ENCODE results near the gene RDH8. TPM values are rescaled to one million over a fixed set of nuclear protein-coding genes. Genes with fewer than 3 reads are reported as not detected.

Gene RDH8
- total and polyA plus RNA-seq, 8 donors: not detected

DNA sequence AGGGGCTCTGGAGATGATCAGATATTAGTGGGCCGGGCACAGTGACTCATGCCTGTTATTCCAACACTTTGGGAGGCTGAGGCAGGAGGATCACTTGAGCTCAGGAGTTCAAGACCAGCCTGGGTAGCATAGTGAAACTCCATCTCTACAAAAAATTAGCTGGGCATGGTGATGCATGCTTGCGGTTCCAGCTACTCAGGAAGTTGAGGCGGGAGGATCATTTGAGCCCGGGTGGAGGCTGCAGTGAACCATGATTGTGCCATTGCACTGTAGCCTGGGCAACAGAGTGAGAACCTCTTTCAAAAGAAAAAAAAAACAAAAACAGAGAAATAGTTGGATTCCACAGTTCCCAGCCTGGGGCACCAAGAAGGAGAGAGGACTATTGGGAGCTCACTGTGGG is 54.9 kb downstream of the RDH8 start:
- intact Hi-C loops (cut with DNase I): no loop called here
- no peak overlapping the region for H3K4me3 ChIP-seq
- DNase-seq (no peak), ATAC-seq (no peak)
- H3K27me3 ChIP-seq: peaks cover 0 to 17% of the 10 kb centered on the region in 2 donors
- H3K36me3 ChIP-seq: no peaks in the 10 kb centered on the region
- H3K9me3 ChIP-seq: peaks cover 0 to 1% of the 10 kb centered on the region in 2 donors
- TF ChIP-seq, protein P1, sequence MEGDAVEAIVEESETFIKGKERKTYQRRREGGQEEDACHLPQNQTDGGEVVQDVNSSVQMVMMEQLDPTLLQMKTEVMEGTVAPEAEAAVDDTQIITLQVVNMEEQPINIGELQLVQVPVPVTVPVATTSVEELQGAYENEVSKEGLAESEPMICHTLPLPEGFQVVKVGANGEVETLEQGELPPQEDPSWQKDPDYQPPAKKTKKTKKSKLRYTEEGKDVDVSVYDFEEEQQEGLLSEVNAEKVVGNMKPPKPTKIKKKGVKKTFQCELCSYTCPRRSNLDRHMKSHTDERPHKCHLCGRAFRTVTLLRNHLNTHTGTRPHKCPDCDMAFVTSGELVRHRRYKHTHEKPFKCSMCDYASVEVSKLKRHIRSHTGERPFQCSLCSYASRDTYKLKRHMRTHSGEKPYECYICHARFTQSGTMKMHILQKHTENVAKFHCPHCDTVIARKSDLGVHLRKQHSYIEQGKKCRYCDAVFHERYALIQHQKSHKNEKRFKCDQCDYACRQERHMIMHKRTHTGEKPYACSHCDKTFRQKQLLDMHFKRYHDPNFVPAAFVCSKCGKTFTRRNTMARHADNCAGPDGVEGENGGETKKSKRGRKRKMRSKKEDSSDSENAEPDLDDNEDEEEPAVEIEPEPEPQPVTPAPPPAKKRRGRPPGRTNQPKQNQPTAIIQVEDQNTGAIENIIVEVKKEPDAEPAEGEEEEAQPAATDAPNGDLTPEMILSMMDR (IDR thresholded peaks at IDR 0.05): no peak
- H3K27ac ChIP-seq: no peak overlapping the region
- no peaks in the 10 kb centered on the region for H3K4me1 ChIP-seq

DNA sequence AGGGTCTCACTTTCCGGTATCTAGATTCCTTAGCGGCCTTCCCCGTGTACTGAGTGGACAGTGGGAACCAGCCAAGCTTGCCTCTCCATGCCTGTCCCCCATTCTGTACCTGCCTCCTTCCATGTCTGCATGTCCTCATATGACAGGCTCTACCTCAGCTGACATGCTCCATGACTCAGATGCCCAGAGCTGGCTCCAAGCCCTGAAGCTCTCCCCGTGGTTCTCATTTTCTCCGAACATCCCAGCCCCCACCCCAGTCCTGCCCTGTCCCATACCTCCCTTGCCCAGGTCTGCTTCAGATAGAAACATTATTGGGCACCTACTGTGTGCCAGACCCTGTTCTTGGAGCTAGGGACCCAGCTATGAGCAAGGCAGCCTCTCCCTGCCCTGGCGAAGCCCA is 55.8 kb downstream of the RDH8 start:
- intact Hi-C loops (cut with DNase I): no loop called here
- H3K9me3 ChIP-seq: peaks cover 0 to 8% of the 10 kb centered on the region in 2 donors
- H3K4me1 ChIP-seq: no peaks in the 10 kb centered on the region
- H3K27me3 ChIP-seq: peaks cover 0 to 14% of the 10 kb centered on the region in 2 donors
- no peak overlapping the region for H3K4me3 ChIP-seq
- H3K36me3 ChIP-seq: no peaks in the 10 kb centered on the region
- no peak for DNase-seq
- no peak overlapping the region for H3K27ac ChIP-seq
- no peak for ATAC-seq
- TF ChIP-seq, protein P1 (IDR thresholded peaks at IDR 0.05): no peak

DNA sequence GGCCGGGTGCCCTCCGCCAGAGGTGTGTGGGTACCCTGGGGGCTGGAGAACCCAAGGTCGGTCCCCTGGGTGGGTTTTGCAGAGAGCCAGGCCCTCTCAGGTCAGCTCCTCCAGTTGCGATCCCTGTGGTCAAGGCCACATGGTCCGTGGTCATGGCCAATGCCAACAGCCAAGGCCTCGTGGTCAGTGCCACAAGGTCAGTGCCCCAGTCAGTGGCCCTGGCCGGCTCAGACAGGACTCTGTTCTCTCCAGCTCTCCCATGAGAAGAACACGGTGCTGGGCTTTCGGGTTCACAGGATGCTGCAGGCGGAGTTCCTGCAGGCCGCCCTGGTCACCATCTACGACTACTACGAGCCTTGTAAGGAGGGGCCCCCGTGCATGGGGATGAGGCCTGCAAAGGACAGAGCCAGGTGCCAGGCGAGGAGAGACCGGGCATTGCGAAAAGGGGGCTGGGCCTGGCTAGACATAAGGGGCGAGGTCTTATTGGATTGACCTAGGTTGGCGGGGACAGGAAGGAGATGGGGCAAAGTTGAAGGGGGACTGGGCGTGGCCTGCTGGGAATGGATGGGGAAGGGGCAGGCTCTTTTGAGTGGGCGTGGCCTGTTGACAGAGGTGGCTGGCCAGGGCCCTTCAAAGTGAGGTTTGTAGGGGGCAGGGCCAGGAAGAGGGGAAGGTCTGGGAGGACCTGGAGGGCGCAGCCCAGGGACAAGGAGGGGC is 57.6 kb downstream of the RDH8 start:
- no peaks in the 10 kb centered on the region for H3K36me3 ChIP-seq
- no peak overlapping the region for H3K27ac ChIP-seq
- TF ChIP-seq, protein P1 (IDR thresholded peaks at IDR 0.05): no peak
- no peak overlapping the region for H3K4me3 ChIP-seq
- DNase-seq: no peak
- no peak for ATAC-seq
- H3K27me3 ChIP-seq: peaks cover 0 to 10% of the 10 kb centered on the region in 2 donors
- peaks cover 0 to 11% of the 10 kb centered on the region in 2 donors for H3K9me3 ChIP-seq
- H3K4me1 ChIP-seq: no peaks in the 10 kb centered on the region
- intact Hi-C loops (cut with DNase I): no loop called here

Small RNAs within 50 kb of the gene (microRNA-seq; reads per million reads assigned to microRNA genes)
- 0 reads per million in 2 donors for gene MIR5589

Other genes with a start within 250 kb of the RDH8 start
- gene ZNF846, start 244.7 kb upstream of the RDH8 start, total RNA-seq: 10 to 100 TPM; 13.2 to 13.3 TPM
- gene ZNF846, start 244.7 kb upstream of the RDH8 start, polyA plus RNA-seq (ENCODE audit: insufficient read length in 6 of 6): 10 to 100 TPM; 32.2 to 46.2 (median 39.5) TPM
- gene FBXL12, start 194.4 kb upstream of the RDH8 start, total RNA-seq: 10 to 100 TPM; 22.3 to 23.5 TPM
- gene FBXL12, start 194.4 kb upstream of the RDH8 start, polyA plus RNA-seq (ENCODE audit: insufficient read length in 6 of 6): 10 to 100 TPM; 32.3 to 40.5 (median 35.6) TPM
- gene UBL5, start 185.6 kb upstream of the RDH8 start, total RNA-seq: 100 to 1,000 TPM; 260 to 301 TPM
- 100 to 1,000 TPM; 220 to 251 (median 235) TPM for gene UBL5, start 185.6 kb upstream of the RDH8 start, polyA plus RNA-seq (ENCODE audit: insufficient read length in 6 of 6)
- gene PIN1, start 178.2 kb upstream of the RDH8 start, total RNA-seq: 10 to 100 TPM; 57.5 to 67.2 TPM
- 10 to 100 TPM; 43.1 to 62.6 (median 52.6) TPM for gene PIN1, start 178.2 kb upstream of the RDH8 start, polyA plus RNA-seq (ENCODE audit: insufficient read length in 6 of 6)
- 10 to 100 TPM in 1 of 2 donors, 1 to 10 TPM in 1; 7.6 to 10.4 TPM for gene OLFM2, start 77.0 kb upstream of the RDH8 start, total RNA-seq
- 10 to 100 TPM; 25.1 to 33.9 (median 29.8) TPM for gene OLFM2, start 77.0 kb upstream of the RDH8 start, polyA plus RNA-seq (ENCODE audit: insufficient read length in 6 of 6)
- 10 to 100 TPM; 15.9 to 21.9 TPM for gene COL5A3, start 3.0 kb upstream of the RDH8 start, total RNA-seq
- gene COL5A3, start 3.0 kb upstream of the RDH8 start, polyA plus RNA-seq (ENCODE audit: insufficient read length in 6 of 6): 1 to 10 TPM; 4.5 to 8.0 (median 5.4) TPM
- gene SHFL, start 72.8 kb downstream of the RDH8 start, total RNA-seq: 10 to 100 TPM; 30.9 to 38.8 TPM
- gene SHFL, start 72.8 kb downstream of the RDH8 start, polyA plus RNA-seq (ENCODE audit: insufficient read length in 6 of 6): 10 to 100 TPM; 28.8 to 41.6 (median 35.8) TPM
- gene ANGPTL6, start 89.2 kb downstream of the RDH8 start, total RNA-seq: under 1 TPM; 0.38 to 0.68 TPM
- 1 to 10 TPM; 1.4 to 3.1 (median 2.1) TPM for gene ANGPTL6, start 89.2 kb downstream of the RDH8 start, polyA plus RNA-seq (ENCODE audit: insufficient read length in 6 of 6)
- gene PPAN, start 92.9 kb downstream of the RDH8 start, total RNA-seq: 10 to 100 TPM; 23.4 to 49.8 TPM
- 10 to 100 TPM; 22.6 to 36.3 (median 28.5) TPM for gene PPAN, start 92.9 kb downstream of the RDH8 start, polyA plus RNA-seq (ENCODE audit: insufficient read length in 6 of 6)
- 10 to 100 TPM in 1 of 2 donors, 1 to 10 TPM in 1; 8.4 to 24.4 TPM for gene P2RY11, start 98.2 kb downstream of the RDH8 start, total RNA-seq
- 10 to 100 TPM in 5 of 6 donors, 1 to 10 TPM in 1; 9.3 to 15.8 (median 12.9) TPM for gene P2RY11, start 98.2 kb downstream of the RDH8 start, polyA plus RNA-seq (ENCODE audit: insufficient read length in 6 of 6)
- gene EIF3G, start 106.4 kb downstream of the RDH8 start, total RNA-seq: 100 to 1,000 TPM; 162 to 166 TPM
- 100 to 1,000 TPM; 180 to 208 (median 191) TPM for gene EIF3G, start 106.4 kb downstream of the RDH8 start, polyA plus RNA-seq (ENCODE audit: insufficient read length in 6 of 6)
- gene DNMT1, start 181.5 kb downstream of the RDH8 start, total RNA-seq: 100 to 1,000 TPM in 1 of 2 donors, 10 to 100 TPM in 1; 65.1 to 141 TPM
- 100 to 1,000 TPM; 141 to 191 (median 148) TPM for gene DNMT1, start 181.5 kb downstream of the RDH8 start, polyA plus RNA-seq (ENCODE audit: insufficient read length in 6 of 6)
- gene S1PR2, start 217.8 kb downstream of the RDH8 start, total RNA-seq: 10 to 100 TPM; 25.6 to 40.3 TPM
- gene S1PR2, start 217.8 kb downstream of the RDH8 start, polyA plus RNA-seq (ENCODE audit: insufficient read length in 6 of 6): 10 to 100 TPM; 36.8 to 47.6 (median 43.2) TPM
- gene MRPL4, start 238.7 kb downstream of the RDH8 start, total RNA-seq: 10 to 100 TPM; 37.2 to 53.1 TPM
- 10 to 100 TPM; 27.5 to 41.6 (median 34.6) TPM for gene MRPL4, start 238.7 kb downstream of the RDH8 start, polyA plus RNA-seq (ENCODE audit: insufficient read length in 6 of 6)

Data from left lung (tissue), 10 donors.